ENCODE measurements around the gene CHIT1.

DNA sequence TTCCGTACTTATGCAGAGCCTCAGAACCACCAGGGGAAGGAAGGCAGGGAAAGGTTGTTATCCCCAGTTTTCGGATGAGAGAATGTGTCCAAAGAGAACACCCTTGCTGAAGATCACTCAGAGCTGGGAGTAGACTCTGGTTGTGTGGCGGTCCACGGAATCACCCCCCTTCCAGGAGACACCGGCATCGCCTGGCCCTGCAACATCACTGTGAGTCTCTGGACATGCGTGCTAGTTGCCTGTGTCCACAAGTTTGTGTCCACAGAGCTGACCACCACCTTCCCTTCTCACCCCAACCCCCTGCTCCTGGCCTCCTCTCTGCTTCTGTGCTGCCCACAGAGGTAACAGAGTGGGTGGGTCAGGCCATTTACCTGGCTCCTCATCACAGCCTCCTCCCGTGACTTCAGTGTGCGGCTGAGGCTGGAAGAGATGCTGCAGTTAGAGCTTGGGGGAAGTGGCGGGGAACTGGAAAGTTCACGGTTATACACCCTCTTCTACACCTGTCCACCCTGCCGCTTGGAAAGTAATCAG lies 61.2 kb downstream of the CHIT1 start:
- TF ChIP-seq CTCF (IDR thresholded peaks at IDR 0.05; ENCODE audit: low read length) (no peak), EZH2 (optimal IDR thresholded peaks at IDR 0.05; ENCODE audit: low read depth, low read length) (no peak)

Data from MM.1S (cell line).